GM10266 (cell line): ENCODE measurements around the gene FREM1.

Source experiments
- DNase-seq: peaks from one replicate; pipeline ENCODE4 v3.0.0; 2012; ENCODE audit errors: extremely low spot score
- TF ChIP-seq, protein P1 (sequence below): IDR thresholded peaks from 2 replicates; pipeline ENCODE4 v1.5.1; 2012; ENCODE audit warnings: mild to moderate bottlenecking, low read depth; ENCODE audit not compliant: control insufficient read depth, insufficient read depth; ENCODE audit errors: missing control alignments

FREM1 gene

DNA sequence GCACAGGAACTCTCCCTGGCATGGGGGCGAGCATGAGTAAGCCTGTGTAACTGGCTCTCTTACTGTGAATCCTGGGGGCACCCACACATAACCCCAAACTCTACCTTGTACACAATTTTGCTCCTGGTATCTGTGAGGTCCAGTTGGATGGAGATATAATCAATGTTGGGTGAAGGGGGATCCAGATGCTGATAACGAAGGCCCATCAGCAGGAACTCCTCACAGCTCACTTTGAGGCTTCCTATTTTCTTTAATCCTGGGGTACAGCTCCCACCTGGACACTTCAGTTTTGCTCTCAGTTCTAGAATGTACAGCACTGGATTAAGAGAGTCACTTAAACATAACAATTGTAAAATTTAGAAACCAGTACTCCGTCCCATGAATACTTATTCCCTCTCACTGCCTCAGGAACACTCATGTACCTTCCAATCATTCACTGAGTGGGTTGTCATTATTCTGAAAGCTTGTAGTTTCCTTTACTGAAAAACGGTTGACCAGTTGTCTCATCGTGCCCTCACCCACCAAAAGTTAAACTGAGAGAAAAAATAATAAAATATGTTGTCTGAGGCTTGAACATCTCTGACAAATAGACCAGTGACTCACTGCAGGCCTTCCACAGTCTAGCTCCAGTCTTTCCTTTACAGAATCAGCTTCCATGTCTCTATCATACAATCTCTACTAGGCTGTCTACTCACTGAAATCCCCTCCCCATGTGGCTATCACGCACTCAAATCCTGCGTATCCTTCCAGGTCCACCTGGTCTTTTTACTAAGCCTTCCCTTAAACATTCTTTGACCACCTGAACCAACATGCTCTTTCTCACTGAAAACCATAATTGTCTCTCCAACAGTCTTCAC is 52.6 kb downstream of the FREM1 start:
- no peak for DNase-seq
- TF ChIP-seq, protein P1, sequence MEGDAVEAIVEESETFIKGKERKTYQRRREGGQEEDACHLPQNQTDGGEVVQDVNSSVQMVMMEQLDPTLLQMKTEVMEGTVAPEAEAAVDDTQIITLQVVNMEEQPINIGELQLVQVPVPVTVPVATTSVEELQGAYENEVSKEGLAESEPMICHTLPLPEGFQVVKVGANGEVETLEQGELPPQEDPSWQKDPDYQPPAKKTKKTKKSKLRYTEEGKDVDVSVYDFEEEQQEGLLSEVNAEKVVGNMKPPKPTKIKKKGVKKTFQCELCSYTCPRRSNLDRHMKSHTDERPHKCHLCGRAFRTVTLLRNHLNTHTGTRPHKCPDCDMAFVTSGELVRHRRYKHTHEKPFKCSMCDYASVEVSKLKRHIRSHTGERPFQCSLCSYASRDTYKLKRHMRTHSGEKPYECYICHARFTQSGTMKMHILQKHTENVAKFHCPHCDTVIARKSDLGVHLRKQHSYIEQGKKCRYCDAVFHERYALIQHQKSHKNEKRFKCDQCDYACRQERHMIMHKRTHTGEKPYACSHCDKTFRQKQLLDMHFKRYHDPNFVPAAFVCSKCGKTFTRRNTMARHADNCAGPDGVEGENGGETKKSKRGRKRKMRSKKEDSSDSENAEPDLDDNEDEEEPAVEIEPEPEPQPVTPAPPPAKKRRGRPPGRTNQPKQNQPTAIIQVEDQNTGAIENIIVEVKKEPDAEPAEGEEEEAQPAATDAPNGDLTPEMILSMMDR, result no peak

DNA sequence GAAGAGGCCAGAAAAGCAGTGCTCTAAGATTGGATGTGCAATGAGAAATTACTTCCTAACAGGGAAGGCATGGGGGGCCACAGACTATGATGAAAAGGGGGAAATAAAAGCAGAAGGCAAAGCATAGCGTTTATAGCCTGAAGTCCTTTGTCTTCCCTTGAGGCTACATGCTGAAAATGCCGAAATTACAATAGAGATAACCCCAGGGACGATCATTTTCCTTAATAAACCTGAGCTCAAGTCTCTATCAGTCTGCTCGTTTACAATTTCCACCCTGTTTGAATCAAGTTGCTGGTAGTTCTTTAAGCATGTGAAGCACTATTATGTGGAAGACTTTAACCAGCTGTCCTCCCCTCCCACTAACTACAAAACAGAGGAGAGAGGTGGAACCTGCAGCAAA is 60.4 kb downstream of the FREM1 start:
- no peak for DNase-seq
- TF ChIP-seq, protein P1, result no peak

DNA sequence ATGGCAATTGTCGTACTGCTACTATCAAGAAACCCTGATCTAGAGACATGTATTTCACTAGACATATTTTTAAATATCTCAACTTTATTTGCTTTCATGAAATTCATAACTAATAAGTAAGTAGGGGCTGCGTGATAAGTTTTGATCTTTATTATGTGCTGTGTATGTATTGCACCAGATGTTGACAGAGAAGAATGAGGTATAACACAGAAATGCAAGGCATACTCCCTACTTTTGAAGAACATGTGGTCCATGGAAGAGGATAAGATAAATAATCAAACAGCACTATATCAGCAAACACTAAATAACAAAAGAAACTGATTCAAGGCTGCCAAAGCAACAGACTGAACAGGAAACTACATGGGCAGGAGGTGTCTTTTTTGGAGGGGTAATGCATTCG is 60.9 kb downstream of the FREM1 start:
- no peak for DNase-seq
- TF ChIP-seq, protein P1, result no peak

DNA sequence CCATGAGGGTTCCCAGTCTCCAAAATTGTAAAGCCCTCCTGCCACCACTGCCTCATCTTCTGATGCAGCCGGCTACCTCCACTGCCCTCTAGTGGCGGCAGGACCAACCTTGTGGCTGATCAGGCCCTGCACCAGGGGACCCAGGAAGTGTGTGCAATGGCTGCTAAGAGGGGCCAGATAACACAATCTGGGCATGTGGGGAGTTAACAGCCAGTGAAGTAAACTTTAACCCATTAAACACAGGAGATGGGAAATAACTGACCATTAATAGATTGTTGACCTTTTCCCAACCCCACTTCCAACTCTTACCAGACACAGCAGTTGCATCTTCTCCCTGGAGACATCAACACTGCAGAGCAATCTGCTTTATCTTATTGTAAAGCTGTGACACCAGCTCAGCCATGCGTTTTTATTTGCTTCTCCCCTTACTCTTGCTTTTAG is 63.3 kb downstream of the FREM1 start:
- peak; percentile 65 for DNase-seq
- TF ChIP-seq, protein P1, result peak; percentile 74

DNA sequence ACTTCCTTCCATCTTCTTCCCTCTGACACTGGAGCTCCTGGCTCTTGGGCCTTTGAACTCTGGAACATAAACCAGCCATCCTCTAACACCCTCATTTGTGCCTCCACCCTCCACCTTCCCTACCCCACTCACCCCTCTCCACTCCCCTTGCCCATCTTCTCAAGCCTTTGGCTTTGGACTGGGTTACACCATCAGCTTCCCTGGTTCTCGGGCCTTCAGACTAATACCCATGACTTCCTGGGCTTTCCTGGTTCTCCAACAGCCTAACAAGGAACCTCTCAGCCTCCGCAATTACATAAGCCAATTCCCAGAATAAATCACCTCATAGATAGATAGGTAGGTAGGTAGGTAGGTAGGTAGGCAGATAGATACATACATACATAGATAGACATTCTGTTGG is 67.1 kb downstream of the FREM1 start:
- TF ChIP-seq, protein P1, result no peak
- no peak for DNase-seq

DNA sequence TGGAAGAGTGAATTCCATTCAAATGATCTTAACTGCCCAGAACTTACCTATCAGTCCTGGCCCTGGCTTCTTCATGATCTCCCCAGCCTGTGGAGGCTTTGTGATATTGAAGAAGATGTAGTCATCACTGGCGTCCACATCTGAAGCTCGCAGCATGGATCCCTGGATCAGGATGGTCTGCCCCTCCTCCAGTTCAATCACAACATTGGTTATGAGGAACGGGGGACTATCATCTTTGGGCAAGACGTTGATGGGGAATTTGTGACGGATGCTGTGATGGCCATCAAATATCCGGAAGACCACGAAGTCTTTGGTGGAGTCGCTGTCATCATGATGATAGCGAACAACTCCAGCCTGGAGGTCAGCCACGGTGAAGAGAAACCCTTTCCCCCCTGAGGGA is 68.0 kb downstream of the FREM1 start:
- TF ChIP-seq, protein P1, result no peak
- DNase-seq, result no peak

DNA sequence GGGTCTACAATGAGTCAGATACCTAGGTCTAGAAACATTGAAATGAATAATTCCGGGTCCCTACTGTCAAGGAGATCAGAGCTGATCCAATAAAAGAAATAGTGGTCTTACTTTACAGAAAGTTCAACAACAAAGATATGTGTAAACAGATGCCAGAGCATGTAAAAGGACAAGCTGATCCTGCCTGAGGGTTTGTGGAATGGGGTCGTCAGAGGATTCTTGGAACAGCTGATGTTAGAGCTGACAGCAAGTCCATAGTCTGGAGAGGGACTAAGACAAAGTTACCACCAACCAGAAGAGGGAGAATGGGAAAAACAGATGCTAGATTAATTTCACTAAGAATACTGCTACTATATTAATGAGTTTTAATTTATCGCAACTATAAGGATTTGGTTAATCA is 71.5 kb downstream of the FREM1 start:
- TF ChIP-seq, protein P1, result no peak

More for the DNA sequence above, 71.5 kb downstream of the FREM1 start:
- no peak for DNase-seq
